NCI-H345 treated with DMSO at 0.1 percent for 48 hours (cell line): Measurements from ENCODE around the gene RRAGA.
"Not testable (repeated sequence)": the region's sequence is repeated elsewhere in the genome, so short reads cannot be mapped to it uniquely, and the experiment has no call there.

Source experiments
- DNase-seq: peaks from one replicate; lab custom pipeline; 2025; ENCODE audit not compliant: unreplicated experiment; lab: John Stamatoyannopoulos, UW

Gene RRAGA

GRCh38 chr9:19048966-19049916 lies at the start of gene RRAGA:
RRAGA (plus strand) TSS chr9:19049427; CDS start chr9:19049660, 233 bp downstream.
- DNase-seq, result peak; percentile 89

GRCh38 chr9:19000133-19000532 lies 49.1 kb upstream of the RRAGA start:
- DNase-seq, result no peak

GRCh38 chr9:19009391-19009965 lies 39.7 kb upstream of the RRAGA start:
- DNase-seq, result no peak

- no peak for DNase-seq
Measured at GRCh38 chr9:19018201-19018600, 31.0 kb upstream of the RRAGA start.

GRCh38 chr9:19020886-19021455 lies 28.3 kb upstream of the RRAGA start:
- DNase-seq, result no peak

GRCh38 chr9:19021649-19022048 lies 27.6 kb upstream of the RRAGA start:
- not testable (repeated sequence) for DNase-seq

GRCh38 chr9:19022206-19022605 lies 27.0 kb upstream of the RRAGA start:
- DNase-seq, result no peak

- no peak for DNase-seq
Measured at GRCh38 chr9:19023078-19023477, 26.1 kb upstream of the RRAGA start.

GRCh38 chr9:19026375-19026774 lies 22.9 kb upstream of the RRAGA start:
- no peak for DNase-seq

- no peak for DNase-seq
Measured at GRCh38 chr9:19027825-19028224, 21.4 kb upstream of the RRAGA start.

- DNase-seq, result peak; percentile 70
Measured at GRCh38 chr9:19028835-19029451, 20.3 kb upstream of the RRAGA start.

- no peak for DNase-seq
Measured at GRCh38 chr9:19030899-19031298, 18.3 kb upstream of the RRAGA start.

- DNase-seq, result no peak
Measured at GRCh38 chr9:19032406-19032805, 16.8 kb upstream of the RRAGA start.

- no peak for DNase-seq
Measured at GRCh38 chr9:19033015-19033414, 16.2 kb upstream of the RRAGA start, which contains the start of gene SAXO1. SAXO1 (minus strand) TSS chr9:19033209; CDS start chr9:19032908, 301 bp downstream.

- no peak for DNase-seq
Measured at GRCh38 chr9:19036611-19037010, 12.6 kb upstream of the RRAGA start.

GRCh38 chr9:19049917-19050636 lies 850 bp downstream of the RRAGA start:
- DNase-seq, result no peak

GRCh38 chr9:19050637-19051591 lies 1.7 kb downstream of the RRAGA start:
- no peak for DNase-seq

GRCh38 chr9:19057033-19057432 lies 7.8 kb downstream of the RRAGA start:
- no peak for DNase-seq

- DNase-seq, result no peak
Measured at GRCh38 chr9:19074229-19074628, 25.0 kb downstream of the RRAGA start.

- no peak for DNase-seq
Measured at GRCh38 chr9:19074836-19075235, 25.6 kb downstream of the RRAGA start.
